HG02970 (cell line): Measurements from ENCODE around the gene RAB18.
"Not testable (repeated sequence)": the region's sequence is repeated elsewhere in the genome, so short reads cannot be mapped to it uniquely, and the experiment has no call there.

Source experiments
- ATAC-seq: cut with Tn5 transposase; IDR thresholded peaks from one replicate; pipeline ENCODE4 v1.9.1; 2021; ENCODE audit warnings: mild to moderate bottlenecking, moderate library complexity, moderate number of reproducible peaks; ENCODE audit not compliant: unreplicated experiment, low FRiP score

The RAB18 gene

GRCh38 chr10:27503498-27504006, 552 bp upstream of the RAB18 start:
- ATAC-seq = no peak

- ATAC-seq = no peak
Observed at GRCh38 chr10:27504808-27505460, 830 bp downstream of the RAB18 start.

- ATAC-seq = not testable (repeated sequence)
Observed at GRCh38 chr10:27505537-27505936, 1.4 kb downstream of the RAB18 start.

- ATAC-seq = no peak
Observed at GRCh38 chr10:27506280-27506679, 2.2 kb downstream of the RAB18 start.

GRCh38 chr10:27512548-27512947, 8.4 kb downstream of the RAB18 start:
- no peak for ATAC-seq

GRCh38 chr10:27513451-27514191, 9.5 kb downstream of the RAB18 start:
- ATAC-seq = no peak

GRCh38 chr10:27514243-27514642, 10.1 kb downstream of the RAB18 start:
- ATAC-seq = no peak

- no peak for ATAC-seq
Observed at GRCh38 chr10:27518261-27518660, 14.2 kb downstream of the RAB18 start.

- no peak for ATAC-seq
Observed at GRCh38 chr10:27525819-27526218, 21.7 kb downstream of the RAB18 start.

- no peak for ATAC-seq
Observed at GRCh38 chr10:27526242-27526641, 22.1 kb downstream of the RAB18 start.

GRCh38 chr10:27527666-27528295, 23.7 kb downstream of the RAB18 start:
- no peak for ATAC-seq

GRCh38 chr10:27529010-27529783, 25.1 kb downstream of the RAB18 start:
- no peak for ATAC-seq

- ATAC-seq = no peak
Observed at GRCh38 chr10:27530477-27530876, 26.4 kb downstream of the RAB18 start.

- ATAC-seq = no peak
Observed at GRCh38 chr10:27531336-27531847, 27.3 kb downstream of the RAB18 start.

GRCh38 chr10:27534161-27534700, 30.1 kb downstream of the RAB18 start:
- ATAC-seq = no peak

GRCh38 chr10:27535317-27535716, 31.2 kb downstream of the RAB18 start:
- no peak for ATAC-seq

GRCh38 chr10:27536437-27536836, 32.3 kb downstream of the RAB18 start:
- no peak for ATAC-seq

- ATAC-seq = no peak
Observed at GRCh38 chr10:27537166-27537565, 33.1 kb downstream of the RAB18 start.

- no peak for ATAC-seq
Observed at GRCh38 chr10:27537787-27538186, 33.7 kb downstream of the RAB18 start.

GRCh38 chr10:27540672-27541071, 36.6 kb downstream of the RAB18 start:
- no peak for ATAC-seq
